GM12878 (cell line): ENCODE measurements around the gene SYNRG. TPM values are rescaled to one million over a fixed set of nuclear protein-coding genes. Genes with fewer than 3 reads are reported as not detected.

ENCODE experiments used
- ATAC-seq: fragments of 200-7000 bp; cut with Tn5 transposase; 3 replicates; pipeline ENCODE4 v1.9.1; 2020; ENCODE audit warnings: mild to moderate bottlenecking, moderate library complexity
- BruUV-seq: library from RNA; stranded (reverse); fragments of 400-500 nt; replicated peaks from 2 replicates; lab custom pipeline; 2021; lab: Mats Ljungman, UMichigan
- CTCF ChIA-PET: fragments of 300-600 bp; sonication (Branson Sonifier 250); formaldehyde crosslinking; extraction: SDS; loops from one replicate; lab custom pipeline; 2021; ENCODE audit warnings: inconsistent platforms; lab: Yijun Ruan, JAX
- POLR2A ChIA-PET: fragments of 350-600 bp; formaldehyde crosslinking; extraction: SDS; loops from one replicate; lab custom pipeline; 2021; ENCODE audit warnings: inconsistent platforms; lab: Charles Lee
- RAD21 ChIA-PET: fragments of 300-600 bp; sonication (Branson Sonifier 250); formaldehyde crosslinking; loops from one replicate; lab custom pipeline; 2023; ENCODE audit warnings: antibody characterized with exemption; ENCODE audit not compliant: unreplicated experiment; lab: Charles Lee
- SMC1A ChIA-PET: fragments of 300-600 bp; sonication (Branson Sonifier 250); formaldehyde crosslinking; loops from one replicate; lab custom pipeline; 2023; ENCODE audit not compliant: unreplicated experiment, uncharacterized antibody; lab: Charles Lee
- DNase-seq: peaks from one replicate; pipeline ENCODE4 v3.0.0-alpha.2; 2011; ENCODE audit warnings: low read depth, low spot score
- FAIRE-seq: peaks from 3 replicates; lab custom pipeline; 2011; peaks lifted over from hg19 to GRCh38; lab: Jason Lieb, UNC
- H2AFZ ChIP-seq: 2 replicates; pipeline ENCODE4 v1.6.0; 2011; ENCODE audit warnings: low read depth, low read length, control low read depth; ENCODE audit not compliant: control insufficient read depth
- H3K27ac ChIP-seq: 2 replicates; pipeline ENCODE4 v1.5.1; 2011; ENCODE audit warnings: control low read depth; ENCODE audit not compliant: control insufficient read depth, insufficient read depth
- H3K27me3 ChIP-seq, 2 experiments: replicated peaks in 1 of 2; 2 replicates each; pipeline versions ENCODE4 v1.6.0 to v1.6.1; 2011; ENCODE audit warnings: low read length in 1 of 2; ENCODE audit not compliant: control insufficient read depth in 2 of 2, insufficient read depth in 2 of 2
- H3K36me3 ChIP-seq, 2 experiments: 2 replicates each; pipeline ENCODE4 v1.5.1; 2011; ENCODE audit warnings: low read length in 1 of 2; ENCODE audit not compliant: control insufficient read depth in 2 of 2, insufficient read depth in 2 of 2
- H3K4me1 ChIP-seq: 2 replicates; pipeline ENCODE4 v1.6.1; 2011; ENCODE audit warnings: mild to moderate bottlenecking, low read length, moderate library complexity, mixed read lengths; ENCODE audit not compliant: control insufficient read depth, insufficient read depth
- H3K4me2 ChIP-seq: 2 replicates; pipeline ENCODE4 v1.6.0; 2011; ENCODE audit warnings: control low read depth; ENCODE audit not compliant: control insufficient read depth, insufficient read depth
- H3K4me3 ChIP-seq: fragments of 200-600 bp; sonication (generic); 2 replicates; pipeline ENCODE4 v1.5.1; 2016
- H3K79me2 ChIP-seq: 2 replicates; pipeline ENCODE4 v1.6.0; 2011; ENCODE audit warnings: low read length; ENCODE audit not compliant: control insufficient read depth, insufficient read depth
- H3K9ac ChIP-seq: 2 replicates; pipeline ENCODE4 v1.8.0; 2011; ENCODE audit warnings: low read length, control low read depth, mixed read lengths; ENCODE audit not compliant: control insufficient read depth, insufficient read depth
- H3K9me3 ChIP-seq: replicated peaks from 3 replicates; pipeline ENCODE4 v1.5.1; 2011; ENCODE audit warnings: mild to moderate bottlenecking, low read length; ENCODE audit not compliant: control insufficient read depth, insufficient read depth
- H4K20me1 ChIP-seq: 2 replicates; pipeline ENCODE4 v1.6.0; 2011; ENCODE audit not compliant: control insufficient read depth, insufficient read depth
- BMI1 ChIP-seq: fragments of 450-650 bp; IDR thresholded peaks from 2 replicates; pipeline ENCODE4 v1.6.1; 2016; ENCODE audit warnings: mild to moderate bottlenecking, moderate library complexity, borderline replicate concordance
- CHD1 ChIP-seq: IDR thresholded peaks from 2 replicates; pipeline ENCODE4 v1.6.1; 2012; ENCODE audit warnings: low read depth, low read length, improper control_type of control experiment
- DPF2 ChIP-seq: fragments of 450-650 bp; IDR thresholded peaks from 2 replicates; pipeline ENCODE4 v1.6.1; 2017; ENCODE audit warnings: mild to moderate bottlenecking
- ETV6 ChIP-seq, 2 experiments: fragments of 450-650 bp in 1 of 2; IDR thresholded peaks in 1 of 2; conservative IDR thresholded peaks in 1 of 2; 2 replicates each; pipeline ENCODE4 v1.6.1; 2014; ENCODE audit warnings: antibody characterized with exemption in 1 of 2, borderline replicate concordance in 1 of 2, low read depth in 1 of 2, mild to moderate bottlenecking in 1 of 2, moderate library complexity in 1 of 2
- GATAD2B ChIP-seq: fragments of 450-650 bp; conservative IDR thresholded peaks from 2 replicates; pipeline ENCODE4 v1.6.1; 2017; ENCODE audit warnings: low read depth, mild to moderate bottlenecking, moderate library complexity
- IRF3 ChIP-seq: fragments of 450-650 bp; IDR thresholded peaks from 2 replicates; pipeline ENCODE4 v1.6.1; 2014; ENCODE audit warnings: mild to moderate bottlenecking
- MTA2 ChIP-seq: fragments of 450-650 bp; IDR thresholded peaks from 2 replicates; pipeline ENCODE4 v1.6.1; 2016; ENCODE audit warnings: low read depth, mild to moderate bottlenecking, moderate library complexity
- MXI1 ChIP-seq: fragments of 150-350 bp; IDR thresholded peaks from 2 replicates; pipeline ENCODE4 v1.6.1; 2011; ENCODE audit warnings: low read depth, mild to moderate bottlenecking, inconsistent platforms, low read length, improper control_type of control experiment
- NFXL1 ChIP-seq: fragments of 450-650 bp; IDR thresholded peaks from 2 replicates; pipeline ENCODE4 v1.6.1; 2017; ENCODE audit warnings: antibody characterized with exemption, mild to moderate bottlenecking, borderline replicate concordance
- NFYB ChIP-seq: IDR thresholded peaks from 2 replicates; pipeline ENCODE4 v1.6.1; 2011; ENCODE audit warnings: low read depth, mild to moderate bottlenecking, low read length, improper control_type of control experiment, moderate library complexity; ENCODE audit not compliant: insufficient read depth
- RUNX3 ChIP-seq: IDR thresholded peaks from 2 replicates; pipeline ENCODE4 v1.6.1; 2012; ENCODE audit warnings: low read length, inconsistent platforms
- SIN3A ChIP-seq: IDR thresholded peaks from 2 replicates; pipeline ENCODE4 v1.6.1; 2012; ENCODE audit warnings: low read depth, low read length, improper control_type of control experiment
- SMC3 ChIP-seq: IDR thresholded peaks from 2 replicates; pipeline ENCODE4 v1.6.1; 2011; ENCODE audit warnings: low read length, improper control_type of control experiment, borderline replicate concordance
- SREBF2 ChIP-seq: IDR thresholded peaks from 2 replicates; pipeline ENCODE4 v1.6.1; 2012; ENCODE audit warnings: mild to moderate bottlenecking, low read length
- ZBED1 ChIP-seq: IDR thresholded peaks from 2 replicates; pipeline ENCODE4 v1.6.1; 2016; ENCODE audit warnings: borderline replicate concordance
- ZBTB11 ChIP-seq: fragments of 450-650 bp; formaldehyde crosslinking; IDR thresholded peaks from 2 replicates; pipeline ENCODE4 v1.5.0; 2022; ENCODE audit warnings: mild to moderate bottlenecking, missing genetic modification characterization
- WGBS: methylation state at CpG from one replicate; pipeline ENCODE4 v1.1.6; 2016; ENCODE audit warnings: low lambda C conversion rate; ENCODE audit not compliant: insufficient replicate concordance, insufficient coverage; ENCODE audit errors: missing lambda C conversion rate; 5-methylcytosine and 5-hydroxymethylcytosine counted together
- in situ Hi-C: fragments of 300-500 bp; cut with MboI; formaldehyde crosslinking; loops from 9 replicates; pipeline ENCODE4 v1.14.3; 2018; ENCODE audit warnings: mixed read lengths
- intact Hi-C: fragments of 100-400 bp; cut with micrococcal nuclease; formaldehyde crosslinking; loops from one replicate; pipeline ENCODE4 v1.14.2; 2022; ENCODE audit not compliant: unreplicated experiment
- polyA plus RNA-seq, 11 experiments: library from polyadenylated mRNA; depleted of rRNA in 4 of 11; unstranded in 6 of 11; stranded (reverse) in 5 of 11; fragments of >200 nt; fragmentation: Nextera tagmentation in 4 of 11; fragmentation: Illumina TruSeq in 1 of 11; extraction: Ambion mirVana in 4 of 11; extraction: Trizol in 1 of 11; gene quantifications; 1 replicate in 1 of 11; 2 replicates in 10 of 11; pipeline versions ENCODE4 v1.2.1 to v1.2.3, GENCODE V29; 2011 to 2016; ENCODE audit warnings: inconsistent platforms in 2 of 11, missing spikeins in 2 of 11, low read depth in 1 of 11
- total RNA-seq, 4 experiments: library from RNA; depleted of rRNA in 3 of 4; stranded (reverse); fragments of >200 nt in 3 of 4; fragmentation: Illumina TruSeq in 1 of 4; extraction: Trizol in 1 of 4; gene quantifications; 2 replicates each; pipeline versions ENCODE4 v1.2.1 to v1.2.3, GENCODE V29; 2013 to 2021
- TF ChIP-seq, protein P1 (sequence below): fragments of 150-350 bp; IDR thresholded peaks from 2 replicates; pipeline ENCODE4 v1.6.1; 2016; ENCODE audit warnings: low read depth, low read length

SYNRG gene
- total and polyA plus RNA-seq, 10 of the 15 experiments (the other 5 are each of a cell fraction or from before 2014, with no cell fraction given) = 5.2 to 40.4 (median 26.7) TPM

DNA sequence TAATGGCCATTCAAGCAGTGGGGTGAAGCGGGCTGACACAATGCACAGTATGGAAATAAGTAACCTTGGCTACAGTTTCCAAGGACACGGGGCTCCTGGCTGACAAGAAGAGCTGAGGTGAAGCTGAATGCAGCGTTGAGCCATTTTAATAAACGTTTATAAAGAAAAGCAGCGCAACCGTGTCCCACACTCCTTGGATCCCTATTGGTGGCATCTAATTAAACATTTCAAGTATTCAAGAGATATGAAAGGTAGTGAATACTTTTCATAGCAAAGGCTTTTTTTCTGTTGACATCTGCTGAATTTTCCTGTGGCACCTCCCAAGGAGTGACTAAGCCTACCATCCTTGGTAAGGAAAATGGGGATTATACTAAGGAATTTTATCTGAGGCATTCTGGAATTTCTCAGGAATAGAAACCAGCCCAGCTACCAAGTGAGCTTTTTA lies 93.1 kb downstream of the SYNRG start (continued):
- TF ChIP-seq, protein P1, sequence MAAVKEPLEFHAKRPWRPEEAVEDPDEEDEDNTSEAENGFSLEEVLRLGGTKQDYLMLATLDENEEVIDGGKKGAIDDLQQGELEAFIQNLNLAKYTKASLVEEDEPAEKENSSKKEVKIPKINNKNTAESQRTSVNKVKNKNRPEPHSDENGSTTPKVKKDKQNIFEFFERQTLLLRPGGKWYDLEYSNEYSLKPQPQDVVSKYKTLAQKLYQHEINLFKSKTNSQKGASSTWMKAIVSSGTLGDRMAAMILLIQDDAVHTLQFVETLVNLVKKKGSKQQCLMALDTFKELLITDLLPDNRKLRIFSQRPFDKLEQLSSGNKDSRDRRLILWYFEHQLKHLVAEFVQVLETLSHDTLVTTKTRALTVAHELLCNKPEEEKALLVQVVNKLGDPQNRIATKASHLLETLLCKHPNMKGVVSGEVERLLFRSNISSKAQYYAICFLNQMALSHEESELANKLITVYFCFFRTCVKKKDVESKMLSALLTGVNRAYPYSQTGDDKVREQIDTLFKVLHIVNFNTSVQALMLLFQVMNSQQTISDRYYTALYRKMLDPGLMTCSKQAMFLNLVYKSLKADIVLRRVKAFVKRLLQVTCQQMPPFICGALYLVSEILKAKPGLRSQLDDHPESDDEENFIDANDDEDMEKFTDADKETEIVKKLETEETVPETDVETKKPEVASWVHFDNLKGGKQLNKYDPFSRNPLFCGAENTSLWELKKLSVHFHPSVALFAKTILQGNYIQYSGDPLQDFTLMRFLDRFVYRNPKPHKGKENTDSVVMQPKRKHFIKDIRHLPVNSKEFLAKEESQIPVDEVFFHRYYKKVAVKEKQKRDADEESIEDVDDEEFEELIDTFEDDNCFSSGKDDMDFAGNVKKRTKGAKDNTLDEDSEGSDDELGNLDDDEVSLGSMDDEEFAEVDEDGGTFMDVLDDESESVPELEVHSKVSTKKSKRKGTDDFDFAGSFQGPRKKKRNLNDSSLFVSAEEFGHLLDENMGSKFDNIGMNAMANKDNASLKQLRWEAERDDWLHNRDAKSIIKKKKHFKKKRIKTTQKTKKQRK = no peak
- TF ChIP-seq ZBTB11 = no peak
- TF ChIP-seq ZBED1 = no peak
- no peak for TF ChIP-seq SIN3A
- no peak for TF ChIP-seq DPF2

- no peak for DNase-seq
- Histone ChIP-seq H3K4me3 (no peak overlapping the region), H4K20me1 (no peaks in the 10 kb centered on the region), H3K9ac (no peak overlapping the region), H3K27me3 (no peaks in the 10 kb centered on the region), H3K79me2 (no peaks in the 10 kb centered on the region), H3K4me1 (no peaks in the 10 kb centered on the region), H3K27ac (no peak overlapping the region), H3K9me3 (no peaks in the 10 kb centered on the region), H2AFZ (no peak overlapping the region), H3K36me3 (peaks cover 17 to 28% of the 10 kb centered on the region in 2 experiments), H3K4me2 (no peak overlapping the region)
- no peak for ATAC-seq
- RAD21 ChIA-PET = no interaction called here
- SMC1A ChIA-PET = no interaction called here
- FAIRE-seq = no peak
- CTCF ChIA-PET = interaction anchor here (0.6 kb wide), 1 partner anchor 12 kb away, joined by 3 read pairs; no protein-coding TSS in a partner anchor
- WGBS = 99% methylated on average over 10 of the region's 10 CpGs
- BruUV-seq = no TSS peak
- intact Hi-C loops (no loop called here), in situ Hi-C loops (loop anchor here (25.0 kb wide), 1 partner anchor 874 kb away; no protein-coding TSS in a partner anchor)
- POLR2A ChIA-PET = no interaction called here
- no peak for TF ChIP-seq RUNX3
- no peak for TF ChIP-seq CHD1
- no peak for TF ChIP-seq BMI1
- TF ChIP-seq NFYB = no peak
- no peak for TF ChIP-seq SREBF2
- TF ChIP-seq SMC3 = no peak
- TF ChIP-seq MXI1 = no peak
- no peak for TF ChIP-seq NFXL1
- TF ChIP-seq IRF3 = no peak
- no peak for TF ChIP-seq ETV6 (conservative IDR thresholded peaks at IDR 0.05 in 1 of 2, IDR thresholded peaks at IDR 0.05 in 1 of 2; ENCODE audit: borderline replicate concordance in 1 of 2, low read depth in 1 of 2)
- no peak for TF ChIP-seq GATAD2B
- no peak for TF ChIP-seq MTA2
Observed at GRCh38 chr17:37513711-37514110, 95.5 kb downstream of the SYNRG start.
